Left ventricle myocardium superior (tissue), 1 donor: ENCODE data around the gene ULK4. TPM values are rescaled to one million over a fixed set of nuclear protein-coding genes. Genes with fewer than 3 reads are reported as not detected.
"Not testable (repeated sequence)": the region's sequence is repeated elsewhere in the genome, so short reads cannot be mapped to it uniquely, and the experiment has no call there.

Experiments
- ATAC-seq: fragments of 200-7000 bp; cut with Tn5 transposase; one replicate; pipeline ENCODE4 v1.9.1; 2020; ENCODE audit warnings: mild to moderate bottlenecking, moderate library complexity
- DNase-seq: peaks from one replicate; pipeline ENCODE4 v3.0.0-alpha.2; 2020
- intact Hi-C: fragments of 100-400 bp; cut with micrococcal nuclease; formaldehyde crosslinking; loops from one replicate; pipeline ENCODE4 v1.11.0; 2022
- total RNA-seq: library from RNA; stranded (reverse); fragmentation: NEBNext Ultra II Directional; extraction: Animal tissue kit (Norgen Biotek cat#: 25700); gene quantifications from one replicate; pipeline ENCODE4 v1.2.1, GENCODE V29; 2021
- donor health status: DM: no; HTN: yes; CAD: no; lungs with severe emphysema.

Gene ULK4
- total RNA-seq, 1 donor from 2014 or later, result 1.5 TPM

DNA sequence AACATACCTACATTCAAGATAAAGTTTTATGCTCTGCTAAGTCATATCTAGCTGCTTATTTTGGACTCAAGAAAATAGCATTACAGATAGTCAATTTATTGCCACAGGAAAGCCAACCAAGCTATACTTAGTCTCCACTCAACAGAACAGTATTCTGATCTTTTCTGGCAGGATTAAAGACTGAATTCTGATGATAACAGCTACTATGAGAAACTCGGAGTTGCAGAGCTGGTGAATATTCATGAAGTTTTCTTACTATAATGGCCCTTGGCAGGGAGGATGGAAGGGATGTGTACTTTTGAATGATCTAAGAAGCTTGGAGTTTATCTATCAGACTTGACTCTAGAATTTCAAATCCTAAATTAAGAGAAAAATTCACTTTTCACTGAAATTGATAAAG, 524.9 kb downstream of the ULK4 start:
- intact Hi-C loops, result no loop called here
- ATAC-seq (no peak), DNase-seq (no peak)

DNA sequence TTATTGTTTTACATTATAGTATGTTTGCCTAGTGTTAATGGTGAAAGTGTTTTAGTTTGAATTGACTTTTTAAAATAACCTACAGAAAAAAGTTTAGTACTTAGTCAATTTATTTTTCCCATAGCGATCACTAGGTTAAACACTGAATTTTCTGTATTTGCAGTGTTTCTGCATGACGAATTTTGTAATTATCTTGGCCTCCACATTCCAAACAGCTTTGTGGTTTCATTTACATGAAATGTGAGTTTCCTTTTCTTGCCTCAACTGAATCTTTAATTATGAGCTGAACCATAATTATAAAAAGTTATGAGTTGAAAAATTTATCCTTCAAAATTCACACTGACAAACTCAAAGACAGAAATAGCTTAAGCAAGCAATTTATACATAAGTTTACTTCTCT, 527.1 kb downstream of the ULK4 start:
- DNase-seq (no peak), ATAC-seq (no peak)
- intact Hi-C loops, result loop anchor here (5.0 kb wide), 1 partner anchor 802 kb away; no protein-coding TSS in a partner anchor

DNA sequence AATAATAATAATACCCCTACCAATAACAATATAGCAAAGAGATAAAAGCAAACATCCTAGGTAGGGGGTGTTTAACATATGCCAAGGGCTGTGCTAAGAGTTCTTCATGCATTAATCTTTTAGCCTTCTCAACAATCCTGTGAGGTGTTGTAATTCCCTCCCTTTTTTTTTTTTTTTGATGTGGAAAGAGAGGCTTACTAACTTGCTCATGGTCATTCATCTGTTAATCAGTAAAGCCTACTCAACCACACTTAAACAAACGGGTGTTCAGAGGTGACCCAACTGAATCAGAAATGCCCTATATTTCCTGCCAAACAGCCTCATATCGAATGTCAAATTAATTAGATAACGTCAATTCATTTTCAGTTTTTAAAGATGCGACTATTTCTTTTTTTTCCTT, 530.5 kb downstream of the ULK4 start:
- intact Hi-C loops, result loop anchor here (5.0 kb wide), 1 partner anchor 799 kb away; no protein-coding TSS in a partner anchor
- ATAC-seq, result no peak
- no peak for DNase-seq

DNA sequence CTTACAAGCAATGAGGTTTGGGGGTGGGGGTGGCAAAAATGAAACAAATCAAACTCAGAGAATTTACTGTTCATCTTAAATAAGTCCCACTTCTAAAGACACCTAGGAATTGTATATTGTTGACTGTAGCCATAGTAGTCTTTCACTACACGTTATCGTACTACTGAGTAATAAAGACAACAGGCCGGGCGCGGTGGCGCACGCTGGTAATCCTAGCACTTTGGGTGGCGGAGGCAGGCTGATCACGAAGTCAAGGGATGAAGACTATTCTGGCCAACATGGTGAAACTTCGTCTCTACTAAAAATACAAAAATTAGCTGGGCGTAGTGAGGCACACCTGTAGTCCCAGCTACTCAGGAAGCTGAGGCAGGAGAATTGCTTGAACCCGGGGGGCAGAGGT, 531.0 kb downstream of the ULK4 start:
- no peak for DNase-seq
- intact Hi-C loops, result loop anchor here (5.0 kb wide), 1 partner anchor 799 kb away; no protein-coding TSS in a partner anchor
- ATAC-seq, result no peak

DNA sequence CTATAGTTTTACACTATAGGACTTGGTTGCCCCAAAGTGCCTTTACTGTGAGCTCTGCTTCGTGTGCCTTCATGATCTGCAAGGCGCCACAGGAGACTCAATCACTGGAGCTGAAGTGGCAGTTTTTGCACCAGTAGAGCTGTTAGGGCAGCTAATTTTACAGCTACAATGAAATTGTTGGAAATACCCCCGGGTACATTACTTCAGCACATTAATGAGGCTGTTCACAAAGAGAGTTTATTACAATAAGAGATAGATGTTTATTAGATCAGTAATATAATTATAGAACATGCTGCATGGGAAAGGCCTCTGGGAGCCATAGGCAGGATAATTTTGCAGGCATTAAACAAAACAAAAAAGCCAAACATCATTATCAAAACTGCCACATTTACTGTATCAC, 531.5 kb downstream of the ULK4 start:
- intact Hi-C loops, result loop anchor here (5.0 kb wide), 1 partner anchor 798 kb away; no protein-coding TSS in a partner anchor
- DNase-seq, result no peak
- ATAC-seq, result no peak

DNA sequence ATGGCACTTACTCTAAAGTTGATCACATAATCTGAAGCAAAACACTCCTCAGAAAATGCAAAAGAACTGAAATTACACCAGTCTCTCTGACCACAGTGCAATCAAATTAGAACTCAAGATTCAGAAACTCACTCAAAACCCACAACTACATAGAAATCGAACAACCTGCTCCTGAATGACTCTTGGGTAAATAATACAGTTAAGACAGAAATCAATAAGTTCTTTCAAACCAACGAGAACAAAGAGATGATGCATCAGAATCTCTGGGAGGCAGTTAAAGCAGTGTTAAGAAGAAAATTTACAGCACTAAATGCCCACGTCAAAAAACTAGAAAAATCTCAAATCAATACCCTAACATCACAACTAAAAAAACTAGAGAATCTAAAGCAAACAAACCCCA, 535.4 kb downstream of the ULK4 start:
- no peak for DNase-seq
- ATAC-seq, result no peak
- intact Hi-C loops, result no loop called here

DNA sequence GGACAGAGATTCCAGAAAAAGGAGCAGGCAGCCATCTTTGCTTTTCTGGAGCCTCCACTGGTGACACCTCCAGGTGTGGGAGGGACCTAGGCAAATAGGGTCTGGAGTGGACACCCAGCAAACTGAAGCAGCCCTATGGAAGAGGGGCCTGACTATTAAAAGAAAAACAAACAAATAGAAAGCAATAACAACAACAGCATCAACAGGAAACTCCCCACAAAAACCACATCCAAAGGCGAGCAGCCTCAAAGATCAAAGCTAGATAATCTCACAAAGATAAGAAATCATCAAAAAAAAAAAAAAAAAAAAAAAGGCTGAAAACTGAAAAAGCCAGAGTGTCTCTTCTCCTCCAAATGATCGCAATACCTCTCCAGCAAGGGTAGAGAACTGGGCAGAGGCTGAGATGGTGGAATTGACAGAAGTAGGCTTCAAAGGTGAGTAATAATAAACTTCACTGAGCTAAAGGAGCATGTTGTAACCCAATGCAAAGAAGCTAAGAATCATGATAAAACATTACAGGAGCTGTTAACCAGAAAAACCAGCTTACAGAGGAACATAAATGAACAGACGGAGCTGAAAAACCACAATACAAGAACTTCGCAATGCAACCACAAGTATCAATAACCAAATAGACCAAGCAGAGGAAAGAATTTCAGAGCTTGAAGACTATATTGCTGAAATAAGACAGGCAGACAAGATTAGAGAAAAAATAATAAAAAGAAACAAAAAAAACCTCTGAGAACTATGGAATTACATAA, 537.2 kb downstream of the ULK4 start:
- intact Hi-C loops, result no loop called here
- ATAC-seq, result no peak
- no peak for DNase-seq

DNA sequence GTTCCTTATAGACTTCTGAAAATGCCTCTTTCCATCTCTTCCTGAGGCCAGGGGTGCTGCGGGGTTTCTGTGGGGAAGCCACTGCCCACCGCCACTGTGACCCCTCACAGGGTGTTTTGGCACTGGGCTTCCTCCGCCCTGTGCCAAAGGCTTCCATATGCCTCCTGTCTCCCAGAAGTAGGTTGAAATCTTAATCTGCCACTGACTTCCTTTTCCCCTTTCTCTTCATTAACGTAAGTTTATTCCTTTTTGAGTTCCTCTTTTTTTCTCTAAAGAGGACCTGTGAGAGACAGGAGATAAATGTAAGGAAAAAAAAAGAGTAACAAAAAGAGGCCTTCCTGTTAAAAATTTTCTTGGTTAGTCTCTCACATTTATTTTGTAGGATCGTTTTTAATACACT, 542.1 kb downstream of the ULK4 start:
- intact Hi-C loops, result no loop called here
- DNase-seq, result no peak
- no peak for ATAC-seq

DNA sequence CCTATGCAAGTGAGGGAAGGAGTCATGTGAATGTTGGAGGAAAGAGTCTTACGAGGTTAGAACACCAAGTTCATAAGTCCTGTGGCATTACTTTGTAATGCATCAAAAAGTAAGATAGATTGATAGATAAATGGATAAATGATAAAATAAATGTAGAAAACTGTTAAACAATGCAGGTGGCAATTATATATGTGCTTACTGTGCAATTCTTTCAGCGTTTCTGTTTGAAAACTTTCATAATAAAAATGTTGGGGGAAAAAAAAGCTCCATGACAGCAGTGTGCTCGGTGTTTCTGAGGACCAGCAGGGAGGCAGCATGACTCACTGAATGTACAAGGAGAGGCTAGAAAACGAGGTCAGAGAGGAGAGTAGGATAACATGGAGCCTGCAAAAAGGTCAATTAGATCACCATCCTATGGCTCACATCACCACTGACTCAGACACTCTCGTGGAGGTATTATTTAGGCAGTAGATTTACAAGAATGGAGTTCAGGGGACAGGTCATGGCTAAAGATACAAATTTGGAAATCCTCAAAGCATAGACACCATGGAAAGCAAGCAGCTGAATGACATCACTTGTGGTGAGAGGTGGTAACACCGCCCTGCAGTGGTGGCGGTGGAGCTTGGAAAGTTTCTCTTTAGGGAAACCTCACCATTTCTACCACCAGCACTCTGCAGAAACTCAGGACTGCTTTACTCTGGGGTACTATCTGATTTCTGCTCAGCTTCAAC, 542.8 kb downstream of the ULK4 start:
- intact Hi-C loops, result no loop called here
- ATAC-seq (no peak), DNase-seq (no peak)

DNA sequence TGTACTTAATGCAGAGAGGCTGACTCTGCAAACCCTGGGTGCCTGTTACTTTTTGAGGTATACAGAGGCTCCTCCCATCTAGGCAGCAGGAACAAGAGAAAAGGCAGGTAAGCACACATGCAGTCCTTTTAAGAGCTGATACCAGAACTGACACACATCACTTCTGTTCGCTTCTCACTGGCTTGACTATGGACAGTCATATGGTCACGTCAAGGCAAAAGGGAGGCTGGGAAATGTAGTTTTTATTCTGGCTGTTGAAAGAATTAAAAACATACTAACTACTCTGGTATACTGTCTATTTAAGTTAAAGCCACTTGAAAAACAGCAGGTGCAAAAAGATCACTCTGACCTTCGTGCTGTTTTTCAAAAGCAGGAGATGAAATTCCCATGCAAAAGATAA, 544.3 kb downstream of the ULK4 start:
- intact Hi-C loops, result no loop called here
- ATAC-seq, result no peak
- DNase-seq, result no peak

DNA sequence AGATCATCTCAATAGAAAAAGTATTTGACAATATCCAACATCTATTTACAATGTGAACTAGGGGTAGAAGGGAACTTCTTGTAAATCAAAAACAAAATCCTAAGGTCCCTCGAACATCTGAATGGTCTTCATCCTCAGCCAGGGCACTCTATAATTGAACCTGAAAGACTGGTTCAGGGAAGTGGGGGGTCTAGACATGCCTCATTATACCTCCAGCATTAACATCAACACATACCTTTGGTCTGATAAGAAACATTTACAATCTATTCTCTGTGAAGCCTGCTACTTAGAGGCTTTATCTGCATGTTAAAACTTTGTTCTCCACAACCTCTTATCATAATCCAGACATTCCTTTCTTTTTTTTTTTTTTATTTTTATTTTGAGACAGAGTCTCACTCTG, 550.8 kb downstream of the ULK4 start:
- ATAC-seq, result no peak
- intact Hi-C loops, result no loop called here
- DNase-seq, result no peak

DNA sequence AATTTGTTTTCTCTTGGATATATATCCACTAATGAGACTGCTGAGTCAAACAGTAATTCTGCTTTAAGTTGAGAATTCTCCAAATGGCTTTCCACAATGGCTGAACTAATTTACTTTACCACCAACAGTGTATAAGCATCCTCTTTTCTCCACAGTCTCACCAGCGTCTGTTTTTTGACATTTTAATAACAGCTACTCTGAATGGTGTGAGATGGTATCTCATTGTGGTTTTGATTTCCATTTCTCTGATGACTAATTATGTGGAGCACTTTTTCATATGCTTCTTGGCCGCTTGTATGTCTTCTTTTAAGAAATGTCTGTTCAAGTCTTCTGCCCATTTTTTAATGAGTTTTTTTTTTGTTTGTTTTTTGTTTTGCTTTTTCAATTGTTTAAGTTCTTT, 556.4 kb downstream of the ULK4 start:
- intact Hi-C loops, result no loop called here
- ATAC-seq (no peak), DNase-seq (no peak)

DNA sequence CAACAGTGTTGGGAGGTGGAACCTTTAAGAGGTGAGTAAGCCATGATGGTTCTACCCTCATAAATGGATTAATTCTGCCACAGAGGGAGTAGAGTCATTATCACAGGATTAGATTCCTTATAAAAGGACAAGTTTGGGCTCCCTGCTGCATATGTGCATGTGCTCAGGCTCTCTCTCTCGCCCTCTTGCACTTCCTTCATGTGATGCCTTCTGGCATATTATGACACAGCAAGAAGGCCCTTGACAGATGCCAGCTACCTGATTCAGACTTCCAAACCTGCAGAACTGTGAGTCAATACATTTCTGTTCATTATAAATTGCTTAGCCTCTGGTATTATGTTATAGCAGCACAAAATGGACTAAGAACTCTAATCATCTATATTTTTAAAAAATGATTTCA, 557.3 kb downstream of the ULK4 start:
- ATAC-seq (no peak), DNase-seq (no peak)
- intact Hi-C loops, result no loop called here

DNA sequence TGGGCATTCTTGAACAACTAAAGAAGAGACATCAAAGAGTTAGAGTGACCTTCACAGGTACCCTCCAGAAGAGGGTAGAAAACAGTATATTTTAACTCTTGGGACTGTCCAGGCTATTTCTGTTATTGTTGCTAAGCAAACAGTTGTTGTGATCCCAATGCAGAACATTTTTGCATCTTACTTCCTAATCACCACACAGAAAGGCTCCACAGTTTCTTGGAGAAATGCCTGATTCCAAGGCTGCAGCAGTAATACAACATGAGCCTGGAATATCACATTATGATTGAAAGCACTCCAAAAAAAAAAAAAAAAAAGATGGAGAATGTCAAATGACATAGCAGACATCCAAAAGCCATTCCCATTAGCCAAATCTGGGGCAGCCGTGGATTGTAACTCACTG, 567.0 kb downstream of the ULK4 start:
- intact Hi-C loops, result no loop called here
- ATAC-seq (no peak), DNase-seq (no peak)

DNA sequence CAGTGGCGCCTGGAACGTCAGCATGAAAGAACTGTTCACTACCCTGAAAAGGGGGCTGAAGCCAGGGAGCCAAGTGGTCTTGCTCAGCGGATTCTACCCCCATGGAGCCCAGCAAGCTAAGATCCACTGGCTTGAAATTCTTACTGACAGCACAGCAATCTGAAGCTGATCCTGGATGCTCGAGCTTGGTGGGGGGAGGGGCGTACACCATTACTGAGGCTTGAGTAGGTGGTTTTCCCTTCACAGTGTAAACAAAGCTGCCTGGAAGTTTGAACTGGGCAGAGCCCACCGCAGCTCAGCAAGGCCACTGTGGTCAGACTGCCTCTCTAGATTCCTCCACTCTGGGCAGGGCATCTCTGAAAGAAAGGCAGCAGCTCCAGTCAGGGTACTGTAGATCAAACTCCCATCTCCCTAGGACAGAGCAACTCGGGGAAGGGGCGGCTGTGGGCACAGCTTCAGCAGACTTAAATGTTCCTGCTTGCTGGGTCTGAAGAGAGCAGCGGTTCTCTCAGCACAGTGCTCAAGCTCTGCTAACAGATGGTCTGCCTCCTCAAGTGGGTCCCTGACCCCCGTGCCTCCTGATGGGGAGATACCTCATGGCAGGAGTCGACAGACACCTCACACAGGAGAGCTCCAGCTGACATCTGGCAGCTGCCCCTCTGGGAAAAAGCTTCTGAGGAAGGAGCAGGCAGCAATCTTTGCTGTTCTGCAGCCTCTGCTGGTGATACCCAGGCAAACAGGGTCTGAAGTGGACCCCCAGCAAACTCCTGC, 591.0 kb downstream of the ULK4 start:
- intact Hi-C loops, DNase-seq, ATAC-seq: not testable (repeated sequence)

DNA sequence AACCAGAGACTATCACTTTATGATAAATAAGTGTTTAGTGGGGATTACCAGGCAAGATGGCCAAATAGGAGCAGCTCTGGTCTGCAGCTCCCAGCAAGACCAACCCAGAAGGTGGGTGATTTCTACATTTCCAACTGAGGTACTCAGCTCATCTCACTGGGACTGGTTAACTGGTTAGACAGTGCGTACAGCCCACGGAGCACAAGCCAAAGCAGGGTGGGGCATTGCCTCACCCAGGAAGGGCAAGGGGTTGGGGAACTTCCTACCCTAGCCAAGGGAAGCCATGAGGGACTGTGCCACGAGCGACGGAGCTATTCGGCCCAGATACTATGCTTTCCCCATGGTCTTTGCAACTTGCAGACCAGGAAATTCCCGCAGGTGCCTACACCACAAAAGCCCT, 591.6 kb downstream of the ULK4 start:
- DNase-seq (no peak), ATAC-seq (no peak)
- intact Hi-C loops, result no loop called here

DNA sequence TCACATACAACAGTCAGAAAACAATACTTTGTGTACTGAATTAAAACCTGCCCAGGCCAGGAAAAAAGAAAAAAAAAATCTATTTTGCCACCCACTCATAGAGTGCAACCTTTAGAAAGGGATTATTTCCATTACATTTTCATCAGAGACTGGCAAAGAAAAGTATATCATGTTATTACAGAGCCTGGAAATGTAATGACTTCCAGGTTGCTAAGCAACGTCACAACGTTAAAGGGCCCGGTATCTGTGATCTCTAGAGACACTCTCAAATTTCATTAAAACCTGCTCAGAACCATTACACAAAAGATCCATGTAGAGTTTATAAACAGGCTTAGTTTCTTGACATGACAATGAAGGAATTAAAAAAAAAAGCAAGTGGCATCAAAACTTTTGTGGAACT, 592.1 kb downstream of the ULK4 start:
- intact Hi-C loops, result no loop called here
- ATAC-seq (no peak), DNase-seq (no peak)

DNA sequence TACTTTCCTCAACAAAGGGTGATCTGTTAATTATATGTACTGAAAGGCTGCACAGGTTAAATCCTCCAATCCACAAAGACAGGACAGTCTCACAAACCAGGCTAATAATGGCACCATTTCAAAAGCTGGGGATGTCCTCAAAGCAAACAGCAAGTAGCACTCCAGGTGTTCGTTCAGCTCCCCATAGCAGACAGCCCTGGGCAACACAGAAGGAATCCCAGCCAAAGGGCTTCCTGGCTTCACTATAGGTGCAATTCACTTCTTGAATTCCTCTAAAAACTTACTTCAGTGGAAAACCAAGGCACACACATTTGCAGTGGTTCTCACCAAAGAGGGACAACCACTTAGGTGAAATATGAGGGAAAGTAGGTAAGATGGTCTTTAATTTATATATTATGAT, 595.9 kb downstream of the ULK4 start:
- ATAC-seq, result no peak
- no peak for DNase-seq
- intact Hi-C loops, result no loop called here

DNA sequence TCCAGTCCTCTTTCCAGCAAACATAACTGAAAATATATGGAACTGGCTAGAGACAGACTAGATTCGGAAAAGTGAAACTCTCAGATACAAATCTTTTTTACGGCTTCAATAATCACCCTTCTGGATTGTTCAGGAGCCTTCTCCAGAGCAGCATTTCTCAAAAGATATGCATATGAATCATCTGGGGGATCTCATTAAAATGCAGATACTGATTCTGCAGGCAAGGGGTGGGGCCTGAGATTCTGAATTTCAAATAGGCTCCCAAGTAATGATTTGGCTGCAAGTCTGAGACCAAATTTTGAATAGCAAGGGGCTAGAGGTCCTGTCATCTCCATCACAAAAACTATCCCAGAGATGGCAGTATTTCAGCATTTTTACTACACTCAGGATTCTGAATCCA, 597.2 kb downstream of the ULK4 start:
- ATAC-seq (no peak), DNase-seq (no peak)
- intact Hi-C loops, result no loop called here
